ENCODE results near the gene MIGA2.
"Not testable (repeated sequence)": the region's sequence is repeated elsewhere in the genome, so short reads cannot be mapped to it uniquely, and the experiment has no call there.

MIGA2 gene

GRCh38 chr9:129100383-129101169 is 64.2 kb downstream of the MIGA2 start:
- DNase-seq (ENCODE audit: low read depth), result no peak

GRCh38 chr9:129101279-129101678 is 64.9 kb downstream of the MIGA2 start:
- no peak for DNase-seq (ENCODE audit: low read depth)

GRCh38 chr9:129102095-129102525 is 65.7 kb downstream of the MIGA2 start:
- no peak for DNase-seq (ENCODE audit: low read depth)

GRCh38 chr9:129102791-129103594 is 66.6 kb downstream of the MIGA2 start:
- no peak for DNase-seq (ENCODE audit: low read depth)

GRCh38 chr9:129103595-129103965 is 67.2 kb downstream of the MIGA2 start:
- no peak for DNase-seq (ENCODE audit: low read depth)

GRCh38 chr9:129104051-129104450 is 67.6 kb downstream of the MIGA2 start:
- DNase-seq (ENCODE audit: low read depth), result no peak

- no peak for DNase-seq (ENCODE audit: low read depth)
Observed at GRCh38 chr9:129105857-129106694, 69.7 kb downstream of the MIGA2 start.

GRCh38 chr9:129107651-129108050 is 71.2 kb downstream of the MIGA2 start:
- DNase-seq (ENCODE audit: low read depth), result no peak

- DNase-seq (ENCODE audit: low read depth), result no peak
Observed at GRCh38 chr9:129108083-129108804, 71.8 kb downstream of the MIGA2 start.

- DNase-seq (ENCODE audit: low read depth), result no peak
Observed at GRCh38 chr9:129108805-129109536, 72.5 kb downstream of the MIGA2 start.

GRCh38 chr9:129109537-129109903 is 73.1 kb downstream of the MIGA2 start:
- no peak for DNase-seq (ENCODE audit: low read depth)

GRCh38 chr9:129109952-129110739 is 73.7 kb downstream of the MIGA2 start:
- DNase-seq (ENCODE audit: low read depth), result no peak

GRCh38 chr9:129110740-129111527 is 74.5 kb downstream of the MIGA2 start, which contains the start of the genes CRAT and PTPA:
Gene CRAT, minus strand, starts transcription at chr9:129110793. Its CDS starts 284 bp downstream, at chr9:129110509.
Gene PTPA, plus strand, starts transcription at chr9:129111415. Its CDS starts 186 bp downstream, at chr9:129111601.
- peak; percentile 92 for DNase-seq (ENCODE audit: low read depth)

- no peak for DNase-seq (ENCODE audit: low read depth)
Observed at GRCh38 chr9:129111528-129112151, 75.2 kb downstream of the MIGA2 start.

- not testable (repeated sequence) for DNase-seq (ENCODE audit: low read depth)
Observed at GRCh38 chr9:129112526-129112925, 76.1 kb downstream of the MIGA2 start.

GRCh38 chr9:129113645-129114304 is 77.3 kb downstream of the MIGA2 start:
- no peak for DNase-seq (ENCODE audit: low read depth)

GRCh38 chr9:129118799-129119198 is 82.4 kb downstream of the MIGA2 start:
- DNase-seq (ENCODE audit: low read depth), result no peak

GRCh38 chr9:129121483-129121882 is 85.1 kb downstream of the MIGA2 start:
- DNase-seq (ENCODE audit: low read depth), result no peak

Measured in activated T-cell treated with anti-CD3 and anti-CD28 coated beads for 24 hours (primary cell).